Measurements from ENCODE around the gene BPI.
"Not testable (repeated sequence)": the region's sequence is repeated elsewhere in the genome, so short reads cannot be mapped to it uniquely, and the experiment has no call there.

Gene BPI

DNA sequence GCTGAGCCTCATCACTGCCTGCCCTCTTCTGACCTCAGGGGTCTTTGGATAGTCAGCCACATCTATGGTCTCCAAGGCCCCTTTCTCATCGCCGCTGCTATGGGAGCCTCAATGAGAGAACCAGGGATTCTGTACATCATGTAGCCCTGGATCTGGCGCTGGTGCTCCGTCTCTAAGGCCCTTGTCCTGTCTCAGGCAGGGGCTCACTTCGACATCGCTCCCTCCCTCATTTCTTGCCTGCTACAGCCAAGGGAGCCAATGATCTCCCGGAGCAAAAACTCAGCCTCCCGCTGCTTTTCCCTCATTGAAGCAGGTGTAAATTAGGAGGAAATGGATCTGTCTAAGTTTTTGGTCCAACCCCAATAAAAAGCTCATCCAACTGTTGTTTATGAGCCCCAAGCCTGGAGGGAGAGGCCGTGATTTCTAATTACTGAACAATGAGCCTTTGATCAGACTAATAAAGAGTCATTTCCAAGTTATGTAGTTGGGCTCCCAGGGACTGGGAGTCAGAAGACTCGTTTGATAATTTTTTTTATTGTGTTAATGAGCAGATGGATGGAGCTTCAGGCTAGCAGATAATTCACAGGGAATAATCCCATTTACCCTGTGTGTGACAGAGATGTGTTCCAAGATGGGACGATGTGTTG lies 73.2 kb downstream of the BPI start:
- ATAC-seq (ENCODE audit: insufficient read depth, low read depth) = no peak
- Histone ChIP-seq H3K27me3 (ENCODE audit: insufficient read depth, low read length, poor library complexity) (peaks cover 11% of the 10 kb centered on the region), H3K27ac (ENCODE audit: low read length) (no peak overlapping the region), H3K36me3 (ENCODE audit: insufficient read depth, low read length) (no peaks in the 10 kb centered on the region), H2AFZ (ENCODE audit: low read depth, low read length) (no peak overlapping the region), H3K4me3 (ENCODE audit: low read depth in 1 of 2, low read length in 2 of 2) (no peak overlapping the region), H3K9me3 (ENCODE audit: insufficient read depth, low read length, severe bottlenecking) (no peaks in the 10 kb centered on the region), H3K9ac (ENCODE audit: low read depth, low read length) (no peak overlapping the region), H4K20me1 (ENCODE audit: insufficient read depth, low read length) (no peaks in the 10 kb centered on the region), H3K4me1 (ENCODE audit: insufficient read depth, low read length) (no peaks in the 10 kb centered on the region), H3K4me2 (ENCODE audit: insufficient read depth, low read length) (no peak overlapping the region), H3K79me2 (ENCODE audit: insufficient read depth, low read length) (no peaks in the 10 kb centered on the region)
- DNase-seq = no peak
- TF ChIP-seq, protein P1, sequence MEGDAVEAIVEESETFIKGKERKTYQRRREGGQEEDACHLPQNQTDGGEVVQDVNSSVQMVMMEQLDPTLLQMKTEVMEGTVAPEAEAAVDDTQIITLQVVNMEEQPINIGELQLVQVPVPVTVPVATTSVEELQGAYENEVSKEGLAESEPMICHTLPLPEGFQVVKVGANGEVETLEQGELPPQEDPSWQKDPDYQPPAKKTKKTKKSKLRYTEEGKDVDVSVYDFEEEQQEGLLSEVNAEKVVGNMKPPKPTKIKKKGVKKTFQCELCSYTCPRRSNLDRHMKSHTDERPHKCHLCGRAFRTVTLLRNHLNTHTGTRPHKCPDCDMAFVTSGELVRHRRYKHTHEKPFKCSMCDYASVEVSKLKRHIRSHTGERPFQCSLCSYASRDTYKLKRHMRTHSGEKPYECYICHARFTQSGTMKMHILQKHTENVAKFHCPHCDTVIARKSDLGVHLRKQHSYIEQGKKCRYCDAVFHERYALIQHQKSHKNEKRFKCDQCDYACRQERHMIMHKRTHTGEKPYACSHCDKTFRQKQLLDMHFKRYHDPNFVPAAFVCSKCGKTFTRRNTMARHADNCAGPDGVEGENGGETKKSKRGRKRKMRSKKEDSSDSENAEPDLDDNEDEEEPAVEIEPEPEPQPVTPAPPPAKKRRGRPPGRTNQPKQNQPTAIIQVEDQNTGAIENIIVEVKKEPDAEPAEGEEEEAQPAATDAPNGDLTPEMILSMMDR (IDR thresholded peaks at IDR 0.05; ENCODE audit: borderline replicate concordance, extremely low read depth, low read length, poor library complexity, severe bottlenecking) = no peak
- TF ChIP-seq EZH2 (IDR thresholded peaks at IDR 0.05; ENCODE audit: borderline replicate concordance, low read depth, low read length, severe bottlenecking) = no peak

DNA sequence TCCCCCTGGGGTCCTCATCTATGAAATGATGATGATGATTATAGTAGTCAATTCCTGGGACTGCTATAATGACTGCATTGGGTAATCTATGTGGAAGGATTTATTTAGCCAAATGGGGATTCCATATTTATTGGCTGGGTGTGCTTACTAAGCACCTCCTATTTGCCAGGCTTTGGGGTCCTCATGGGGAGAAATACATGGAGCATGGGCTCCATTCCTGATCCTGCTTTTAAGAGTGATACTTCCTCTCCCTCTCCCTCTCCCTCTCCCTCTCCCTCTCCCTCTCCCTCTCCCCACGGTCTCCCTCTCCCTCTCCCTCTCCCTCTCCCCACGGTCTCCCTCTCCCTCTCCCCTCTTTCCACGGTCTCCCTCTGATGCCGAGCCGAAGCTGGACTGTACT lies 73.9 kb downstream of the BPI start:
- H3K4me1 ChIP-seq (ENCODE audit: insufficient read depth, low read length); H3K4me2 ChIP-seq (ENCODE audit: insufficient read depth, low read length); H3K27ac ChIP-seq (ENCODE audit: low read length); H3K4me3 ChIP-seq (ENCODE audit: low read depth in 1 of 2, low read length in 2 of 2); H3K9ac ChIP-seq (ENCODE audit: low read depth, low read length); H2AFZ ChIP-seq (ENCODE audit: low read depth, low read length); H3K36me3 ChIP-seq (ENCODE audit: insufficient read depth, low read length); H3K27me3 ChIP-seq (ENCODE audit: insufficient read depth, low read length, poor library complexity); H3K79me2 ChIP-seq (ENCODE audit: insufficient read depth, low read length); H3K9me3 ChIP-seq (ENCODE audit: insufficient read depth, low read length, severe bottlenecking); DNase-seq; ATAC-seq (ENCODE audit: insufficient read depth, low read depth); H4K20me1 ChIP-seq (ENCODE audit: insufficient read depth, low read length): not testable (repeated sequence)

DNA sequence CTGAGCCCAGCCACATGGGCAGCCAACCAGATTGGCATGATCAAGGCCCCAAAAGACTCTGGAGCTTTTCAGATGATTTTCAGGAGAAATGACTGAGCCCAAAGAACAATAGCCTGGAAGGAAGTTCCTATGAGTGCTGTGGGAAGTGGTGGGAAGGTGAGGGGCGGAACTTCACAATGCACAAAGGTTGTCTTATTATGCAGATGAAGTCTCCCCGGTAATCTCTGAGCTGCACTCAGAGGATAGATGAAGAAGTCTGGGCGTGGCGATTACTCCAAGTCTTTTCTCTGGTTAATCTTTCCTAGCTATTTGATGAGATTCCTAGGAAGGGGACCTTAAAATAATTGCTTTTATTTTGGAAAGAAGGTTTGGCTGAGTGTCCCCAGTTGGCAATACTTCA lies 79.2 kb downstream of the BPI start:
- no peaks in the 10 kb centered on the region for H3K79me2 ChIP-seq (ENCODE audit: insufficient read depth, low read length)
- H3K9me3 ChIP-seq (ENCODE audit: insufficient read depth, low read length, severe bottlenecking) = no peaks in the 10 kb centered on the region
- TF ChIP-seq, protein P1 (IDR thresholded peaks at IDR 0.05; ENCODE audit: borderline replicate concordance, extremely low read depth, low read length, poor library complexity, severe bottlenecking) = no peak
- no peak for TF ChIP-seq EZH2 (IDR thresholded peaks at IDR 0.05; ENCODE audit: borderline replicate concordance, low read depth, low read length, severe bottlenecking)
- no peaks in the 10 kb centered on the region for H4K20me1 ChIP-seq (ENCODE audit: insufficient read depth, low read length)
- H3K27ac ChIP-seq (ENCODE audit: low read length) = no peak overlapping the region
- no peak overlapping the region for H3K4me2 ChIP-seq (ENCODE audit: insufficient read depth, low read length)
- no peak overlapping the region for H3K9ac ChIP-seq (ENCODE audit: low read depth, low read length)
- H3K4me3 ChIP-seq (ENCODE audit: low read depth in 1 of 2, low read length in 2 of 2) = no peak overlapping the region
- no peak overlapping the region for H2AFZ ChIP-seq (ENCODE audit: low read depth, low read length)
- H3K4me1 ChIP-seq (ENCODE audit: insufficient read depth, low read length) = no peaks in the 10 kb centered on the region
- H3K27me3 ChIP-seq (ENCODE audit: insufficient read depth, low read length, poor library complexity) = peaks cover 10% of the 10 kb centered on the region
- DNase-seq (no peak), ATAC-seq (ENCODE audit: insufficient read depth, low read depth) (no peak)
- no peaks in the 10 kb centered on the region for H3K36me3 ChIP-seq (ENCODE audit: insufficient read depth, low read length)

DNA sequence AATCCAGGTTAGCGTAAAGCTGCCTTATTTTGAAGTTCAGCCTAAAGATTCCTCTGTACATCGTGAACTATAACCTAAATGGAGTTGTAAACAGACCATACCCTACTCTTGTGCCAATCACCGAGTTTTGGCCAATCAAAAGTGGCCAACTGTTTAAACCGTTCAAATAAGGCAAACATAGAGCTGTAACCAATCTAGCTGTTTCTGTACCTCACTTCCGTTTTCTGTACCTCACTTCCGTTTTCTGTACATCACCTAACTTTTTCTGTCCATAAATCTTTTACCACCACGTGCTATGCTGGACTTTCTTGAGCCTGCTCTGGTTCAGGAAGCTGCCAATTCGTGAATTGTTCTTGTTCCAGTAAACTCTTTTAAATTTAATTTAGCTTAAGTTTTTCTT lies 82.0 kb downstream of the BPI start:
- ATAC-seq (ENCODE audit: insufficient read depth, low read depth) = no peak
- Histone ChIP-seq H3K36me3 (ENCODE audit: insufficient read depth, low read length) (no peaks in the 10 kb centered on the region), H3K4me2 (ENCODE audit: insufficient read depth, low read length) (no peak overlapping the region), H3K79me2 (ENCODE audit: insufficient read depth, low read length) (no peaks in the 10 kb centered on the region), H3K27ac (ENCODE audit: low read length) (no peak overlapping the region), H3K4me3 (ENCODE audit: low read depth in 1 of 2, low read length in 2 of 2) (no peak overlapping the region), H3K4me1 (ENCODE audit: insufficient read depth, low read length) (no peaks in the 10 kb centered on the region), H3K9ac (ENCODE audit: low read depth, low read length) (no peak overlapping the region), H2AFZ (ENCODE audit: low read depth, low read length) (no peak overlapping the region), H3K27me3 (ENCODE audit: insufficient read depth, low read length, poor library complexity) (peaks cover 10% of the 10 kb centered on the region), H3K9me3 (ENCODE audit: insufficient read depth, low read length, severe bottlenecking) (no peaks in the 10 kb centered on the region), H4K20me1 (ENCODE audit: insufficient read depth, low read length) (no peaks in the 10 kb centered on the region)
- TF ChIP-seq, protein P1 (IDR thresholded peaks at IDR 0.05; ENCODE audit: borderline replicate concordance, extremely low read depth, low read length, poor library complexity, severe bottlenecking) = no peak
- no peak for TF ChIP-seq EZH2 (IDR thresholded peaks at IDR 0.05; ENCODE audit: borderline replicate concordance, low read depth, low read length, severe bottlenecking)
- no peak for DNase-seq

Measured in DND-41 (cell line).